SJSA1 (cell line): ENCODE measurements around the gene YAE1. TPM values are rescaled to one million over a fixed set of nuclear protein-coding genes. Genes with fewer than 3 reads are reported as not detected.
A peak's percentile ranks its signal among the peaks of the same experiment; 100 is the strongest.

ENCODE experiments used
- DNase-seq, 2 experiments: peaks; one replicate each; pipeline ENCODE4 v3.0.0-alpha.2; 2015 to 2020; ENCODE audit warnings: low spot score in 2 of 2, low read depth in 1 of 2
- H3K27ac ChIP-seq: fragments of 250-450 bp; sonication (Bioruptor Pico); 2 replicates; pipeline ENCODE4 v1.5.1; 2020; ENCODE audit warnings: mild to moderate bottlenecking, moderate library complexity
- H3K27me3 ChIP-seq: fragments of 250-450 bp; sonication (Bioruptor Pico); replicated peaks from 2 replicates; pipeline ENCODE4 v1.5.1; 2020; ENCODE audit warnings: mild to moderate bottlenecking, moderate library complexity
- H3K36me3 ChIP-seq: fragments of 250-450 bp; sonication (Bioruptor Pico); 2 replicates; pipeline ENCODE4 v1.5.1; 2020; ENCODE audit warnings: mild to moderate bottlenecking
- H3K4me1 ChIP-seq: fragments of 250-450 bp; sonication (Bioruptor Pico); replicated peaks from 2 replicates; pipeline ENCODE4 v1.6.1; 2021; ENCODE audit warnings: mild to moderate bottlenecking
- H3K4me3 ChIP-seq: fragments of 250-450 bp; sonication (Bioruptor Pico); 2 replicates; pipeline ENCODE4 v1.5.1; 2020; ENCODE audit warnings: mild to moderate bottlenecking
- H3K9me3 ChIP-seq: fragments of 250-450 bp; sonication (Bioruptor Pico); replicated peaks from 2 replicates; pipeline ENCODE4 v1.5.1; 2020; ENCODE audit warnings: mild to moderate bottlenecking
- total RNA-seq: library from RNA; depleted of rRNA; stranded (reverse); fragments of >200 nt; shearing (Covaris generic); gene quantifications from 2 replicates; pipeline ENCODE4 v1.2.3, GENCODE V29; 2014; rRNA removed

The YAE1 gene
- total RNA-seq, 1 experiment from 2014 or later = 38.3 TPM

GRCh38 chr7:39621261-39621660, 55.1 kb downstream of the YAE1 start:
- no peak overlapping the region for H3K4me3 ChIP-seq
- peak; percentile 43 to 59 for DNase-seq
- H3K4me1 ChIP-seq = peaks cover 50% of the 10 kb centered on the region
- peak overlapping the region; percentile 43 for H3K27ac ChIP-seq
- peaks cover 8% of the 10 kb centered on the region; the same call in 1 of the 2 replicates for H3K36me3 ChIP-seq
- no peaks in the 10 kb centered on the region for H3K9me3 ChIP-seq
- no peaks in the 10 kb centered on the region for H3K27me3 ChIP-seq

- H3K4me1 ChIP-seq = peaks cover 49% of the 10 kb centered on the region
- no peaks in the 10 kb centered on the region for H3K9me3 ChIP-seq
- peak overlapping the region; percentile 43; the same call in 1 of the 2 replicates for H3K27ac ChIP-seq
- H3K27me3 ChIP-seq = no peaks in the 10 kb centered on the region
- peaks cover 8% of the 10 kb centered on the region; the same call in 1 of the 2 replicates for H3K36me3 ChIP-seq
- no peak overlapping the region for H3K4me3 ChIP-seq
- no peak for DNase-seq
These were observed 55.7 kb downstream of the YAE1 start for GRCh38 chr7:39621784-39622411.

Other genes starting within 250 kb of the YAE1 start
- gene RALA, start 57.2 kb downstream of the YAE1 start, total RNA-seq = 12.7 and 17.8 TPM in 2 replicates